ENCODE data around the gene ZMIZ2.
"Not testable (repeated sequence)": the region's sequence is repeated elsewhere in the genome, so short reads cannot be mapped to it uniquely, and the experiment has no call there.

ZMIZ2 gene

DNA sequence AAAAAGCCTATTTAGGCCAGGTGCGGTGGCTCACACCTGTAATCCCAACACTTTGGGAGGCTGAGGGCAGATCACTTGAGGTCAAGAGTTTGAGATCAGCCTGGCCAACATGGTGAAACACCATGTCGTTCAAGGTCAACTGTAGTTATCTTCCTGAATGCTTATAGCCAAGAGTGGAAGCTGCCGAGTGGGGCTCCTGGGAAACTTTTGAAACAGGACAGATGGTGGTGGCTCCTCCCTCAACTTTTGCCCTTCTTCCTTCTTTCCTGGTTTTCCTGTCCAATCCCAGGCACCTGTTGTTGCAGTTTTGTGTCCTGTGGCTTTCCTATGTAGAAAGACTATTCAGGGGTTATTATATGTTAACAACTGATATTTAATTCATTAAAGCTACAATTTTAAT, 39.1 kb downstream of the ZMIZ2 start:
- no peak for TF ChIP-seq ZNF274 (IDR thresholded peaks at IDR 0.05; ENCODE audit: low read depth, low read length)
- no peak overlapping the region for H3K4me3 ChIP-seq (ENCODE audit: low read length)

DNA sequence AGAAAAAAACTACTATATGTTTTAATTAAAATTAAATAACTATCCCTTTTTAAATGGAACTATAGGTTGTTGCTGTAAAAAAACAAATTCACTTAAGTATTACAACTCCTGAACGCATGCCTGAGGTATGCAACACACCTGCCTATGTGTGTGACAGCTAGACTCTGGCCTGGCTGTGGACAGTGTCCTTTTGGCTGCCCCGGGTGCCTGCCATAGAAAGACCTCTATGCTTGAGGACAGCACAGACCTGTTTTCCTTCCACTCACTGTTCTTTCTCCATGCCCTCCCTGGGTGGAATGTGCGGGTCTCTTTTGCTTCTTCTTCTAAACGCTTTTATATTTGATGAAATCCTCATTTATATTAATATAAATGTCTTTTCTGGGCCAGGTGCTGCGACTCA, 41.3 kb downstream of the ZMIZ2 start:
- no peak overlapping the region for H3K4me3 ChIP-seq (ENCODE audit: low read length)
- no peak for TF ChIP-seq ZNF274 (IDR thresholded peaks at IDR 0.05; ENCODE audit: low read depth, low read length)

DNA sequence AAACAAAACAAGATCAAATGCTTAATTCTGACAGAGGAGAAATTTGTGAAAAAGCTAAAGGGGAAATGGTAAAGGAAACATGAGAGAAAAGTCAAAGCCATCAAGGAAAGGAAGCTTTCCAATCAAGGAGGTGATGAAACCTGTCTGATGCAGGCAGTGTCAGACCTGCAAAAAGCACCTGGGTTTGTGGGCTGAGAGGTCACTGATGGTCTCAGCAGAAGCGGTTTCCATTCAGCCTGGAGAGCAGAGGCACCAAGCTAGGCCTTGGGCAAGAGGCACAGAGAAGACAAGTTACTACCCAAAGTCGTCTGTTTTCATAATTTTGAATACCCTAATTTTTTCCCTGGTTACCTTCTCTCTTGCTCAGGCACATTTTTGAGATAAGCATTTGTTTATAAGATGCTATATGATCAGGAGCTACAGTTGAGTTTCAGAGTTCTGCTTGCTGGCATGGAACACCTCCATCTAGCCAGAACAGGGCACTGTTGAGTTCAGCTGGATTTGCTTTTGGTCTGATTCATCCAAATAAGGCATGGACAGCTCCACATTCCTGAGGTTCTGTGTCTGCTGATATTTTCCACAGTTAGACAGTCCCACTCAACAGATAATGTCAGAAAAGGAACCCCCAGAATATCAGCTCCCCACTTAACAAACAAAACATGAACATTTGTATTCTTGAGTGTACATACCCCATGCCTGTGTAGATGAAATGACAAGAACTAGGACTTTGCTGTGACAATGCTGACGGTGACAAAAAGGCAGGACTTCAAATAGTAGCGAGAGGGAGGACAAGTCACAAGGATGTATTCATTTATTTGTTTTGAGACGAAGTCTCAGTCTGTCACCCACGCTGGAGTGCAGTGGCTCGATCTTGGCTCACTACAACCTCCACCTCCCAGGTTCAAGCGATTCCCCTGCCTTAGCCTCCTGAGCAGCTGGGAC, 42.9 kb downstream of the ZMIZ2 start:
- TF ChIP-seq ZNF274 (IDR thresholded peaks at IDR 0.05; ENCODE audit: low read depth, low read length) = no peak
- H3K4me3 ChIP-seq (ENCODE audit: low read length) = no peak overlapping the region

DNA sequence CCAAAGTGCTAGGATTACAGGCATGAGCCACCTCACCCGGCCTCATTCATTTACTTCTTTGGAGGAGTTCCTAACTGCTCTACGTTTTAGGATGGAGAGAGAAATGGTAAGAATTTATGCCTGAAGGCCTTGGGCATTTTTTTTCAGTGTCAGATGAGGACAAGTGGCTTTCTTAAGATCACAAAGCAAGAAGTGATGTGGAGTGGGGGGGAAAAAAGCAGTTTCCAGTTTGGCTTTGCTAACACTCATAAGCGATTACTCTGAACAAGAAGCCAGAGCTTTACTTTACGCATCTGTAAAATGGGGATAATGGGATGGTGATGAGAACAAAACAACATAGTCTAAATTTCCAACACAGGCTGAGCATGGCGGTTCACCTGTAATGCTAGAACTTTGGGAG, 45.3 kb downstream of the ZMIZ2 start:
- no peak for TF ChIP-seq ZNF274 (IDR thresholded peaks at IDR 0.05; ENCODE audit: low read depth, low read length)
- H3K4me3 ChIP-seq (ENCODE audit: low read length) = no peak overlapping the region

DNA sequence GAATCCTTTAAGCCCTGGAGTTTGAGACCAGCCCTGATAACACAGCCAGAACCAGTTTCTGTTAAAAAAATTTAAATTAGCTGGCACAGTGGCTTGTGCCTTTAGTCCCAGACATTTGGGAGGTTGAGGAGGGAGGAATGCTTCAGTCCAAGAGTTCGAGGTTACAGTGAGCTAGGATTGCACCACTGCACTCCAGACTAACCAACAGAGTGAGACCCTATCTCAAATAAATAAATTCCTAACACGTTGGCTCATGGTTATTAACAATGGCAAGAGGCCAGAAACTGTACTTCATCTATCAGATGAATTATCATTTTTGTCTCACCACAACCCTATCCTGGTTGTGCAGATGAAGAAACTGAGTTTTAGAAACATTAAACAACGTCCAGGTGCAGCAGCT, 45.7 kb downstream of the ZMIZ2 start:
- no peak for TF ChIP-seq ZNF274 (IDR thresholded peaks at IDR 0.05; ENCODE audit: low read depth, low read length)
- H3K4me3 ChIP-seq (ENCODE audit: low read length) = no peak overlapping the region

DNA sequence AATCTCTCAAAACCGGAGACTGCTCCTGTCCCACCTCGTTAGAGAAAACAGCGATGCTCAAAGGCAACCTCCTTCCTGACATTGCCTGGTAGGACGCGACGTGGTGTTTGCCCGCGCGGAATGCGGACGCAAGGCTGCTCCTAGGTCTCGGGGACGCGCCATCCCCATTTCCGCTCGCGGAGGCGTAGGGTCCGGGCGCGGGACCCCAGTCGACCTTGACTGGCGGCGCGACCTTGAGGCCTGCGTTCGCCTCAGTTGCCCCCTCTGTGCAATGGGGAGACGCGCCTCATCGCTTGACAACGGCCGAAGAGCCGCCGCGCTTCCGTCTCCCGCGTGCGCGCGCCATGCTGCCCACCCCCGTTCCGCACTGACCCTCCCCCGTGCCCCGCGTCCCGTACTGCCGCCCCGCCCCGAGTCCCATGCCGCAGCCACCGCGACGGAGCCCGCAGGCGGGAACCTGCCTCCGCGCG, 47.4 kb downstream of the ZMIZ2 start:
- peak overlapping the region; percentile 98 for H3K4me3 ChIP-seq (ENCODE audit: low read length)
- TF ChIP-seq ZNF274 (IDR thresholded peaks at IDR 0.05; ENCODE audit: low read depth, low read length) = no peak

DNA sequence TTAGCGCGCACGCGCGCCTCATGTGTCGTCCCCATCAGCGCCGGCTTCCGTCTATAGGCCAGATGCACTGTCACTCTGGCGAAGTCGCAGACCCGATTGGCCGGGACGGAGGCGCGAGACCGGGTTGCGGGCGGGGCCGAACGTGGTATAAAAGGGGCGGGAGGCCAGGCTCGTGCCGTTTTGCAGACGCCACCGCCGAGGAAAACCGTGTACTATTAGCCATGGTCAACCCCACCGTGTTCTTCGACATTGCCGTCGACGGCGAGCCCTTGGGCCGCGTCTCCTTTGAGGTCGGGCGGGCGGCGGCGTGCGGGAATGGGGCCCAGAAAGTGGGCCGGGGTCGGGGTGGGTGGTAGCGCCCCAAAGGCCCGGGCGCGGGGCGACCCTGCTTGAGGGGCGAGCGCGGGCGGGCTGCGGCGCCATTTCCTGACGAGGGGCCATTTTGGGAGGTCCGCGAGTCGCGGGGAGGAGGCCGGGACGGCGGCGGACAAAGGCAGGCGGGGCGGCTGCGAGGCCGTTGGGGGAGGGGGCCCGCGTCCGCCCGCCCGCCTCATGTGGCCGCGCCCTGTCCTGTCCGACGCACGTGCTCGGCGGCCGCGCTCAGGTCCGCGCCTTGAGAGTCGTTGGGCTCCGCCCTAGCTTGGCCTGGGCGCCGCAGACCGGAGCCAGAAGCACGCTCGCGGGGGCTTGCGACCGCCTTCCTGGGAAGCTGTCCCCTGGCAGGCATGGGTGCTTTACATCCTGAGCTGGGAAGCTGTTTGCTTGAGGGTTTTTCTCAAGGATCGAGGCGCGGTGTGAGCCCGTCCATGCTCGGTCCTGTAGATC, 48.1 kb downstream of the ZMIZ2 start, which contains the start of gene PPIA:
Gene PPIA (plus strand): TSS at position 178 of the 825 bp plus-strand sequence. CDS start 44 bp downstream, at position 222.
- no peak for TF ChIP-seq ZNF274 (IDR thresholded peaks at IDR 0.05; ENCODE audit: low read depth, low read length)

DNA sequence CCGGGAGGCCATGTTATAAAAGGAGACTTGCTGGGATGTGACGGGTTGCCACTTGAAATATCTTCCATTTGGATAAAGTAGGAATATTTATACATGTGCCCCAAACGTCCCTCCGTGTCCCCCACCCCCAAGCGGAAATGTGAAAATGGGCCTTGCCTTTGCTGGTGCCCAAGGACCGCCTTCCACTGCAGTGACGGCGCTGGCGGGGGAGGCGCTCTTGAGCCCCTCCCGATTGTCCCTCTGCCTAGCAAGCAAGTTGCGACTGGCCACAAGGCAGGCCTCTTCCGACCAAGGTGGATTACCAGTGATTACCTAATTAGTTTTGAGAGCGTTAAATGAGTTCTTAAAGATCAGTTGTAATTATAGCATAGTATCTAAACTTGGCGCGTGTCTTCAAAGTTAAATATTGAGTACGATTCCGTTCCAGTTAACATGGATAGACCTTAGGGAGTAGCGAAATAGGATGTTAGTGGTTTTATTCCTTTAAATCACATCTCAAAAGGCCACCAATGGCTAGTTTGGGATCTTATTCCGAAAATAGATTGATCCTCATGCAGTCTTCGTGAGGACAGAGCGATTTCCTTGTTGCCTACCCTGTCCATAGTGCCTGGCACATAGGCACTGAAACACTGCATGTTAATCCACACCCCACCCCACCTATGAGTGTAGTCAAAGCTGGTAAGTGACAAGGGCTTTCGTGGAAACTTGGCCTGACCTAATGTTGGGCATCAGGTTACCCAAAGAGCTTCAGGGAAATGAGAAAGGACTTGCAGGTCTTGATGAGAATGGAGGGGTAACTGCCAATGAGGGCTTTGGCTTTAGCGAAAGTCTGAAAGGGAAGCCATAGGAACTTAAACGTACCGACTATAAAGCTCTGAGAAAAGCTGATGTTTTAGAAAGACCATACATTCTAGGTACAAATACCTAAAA, 48.9 kb downstream of the ZMIZ2 start:
- H3K4me3 ChIP-seq (ENCODE audit: low read length) = peak overlapping the region; percentile 94
- no peak for TF ChIP-seq ZNF274 (IDR thresholded peaks at IDR 0.05; ENCODE audit: low read depth, low read length)

More for the DNA sequence above, 48.1 kb downstream of the ZMIZ2 start, which contains the start of gene PPIA:
- peak within 1 kb of the TSS; percentile 98 for H3K4me3 ChIP-seq (ENCODE audit: low read length)

DNA sequence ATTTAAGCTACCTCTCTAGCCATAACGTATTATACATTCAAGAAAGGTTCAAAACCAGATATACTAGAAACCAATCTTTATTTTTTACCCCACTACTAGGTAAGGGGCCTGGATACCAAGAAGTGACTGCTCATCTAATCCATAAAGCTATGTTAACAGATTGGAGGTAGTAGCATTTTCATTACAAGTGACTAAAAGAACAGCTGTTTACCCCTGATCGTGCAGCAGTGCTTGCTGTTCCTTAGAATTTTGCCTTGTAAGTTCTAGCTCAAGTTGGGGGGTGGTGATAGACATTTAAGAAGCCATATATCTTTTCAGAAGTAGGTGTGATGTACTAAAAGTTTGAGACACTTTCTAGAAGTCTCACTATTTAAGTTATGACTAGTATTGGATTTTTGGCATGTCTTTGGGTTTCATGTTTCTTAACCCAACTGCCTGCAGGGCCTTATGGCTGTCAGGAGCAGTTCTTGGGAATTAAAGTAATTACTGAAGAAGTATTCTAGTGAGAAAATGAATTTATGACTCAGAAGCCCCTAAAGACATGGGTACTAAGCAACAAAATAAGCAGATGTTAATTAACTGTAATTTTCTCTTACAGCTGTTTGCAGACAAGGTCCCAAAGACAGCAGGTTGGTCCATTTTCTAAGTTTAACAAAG, 50.1 kb downstream of the ZMIZ2 start:
- peak overlapping the region; percentile 94; the same call in 1 of the 2 replicates for H3K4me3 ChIP-seq (ENCODE audit: low read length)
- TF ChIP-seq ZNF274 (IDR thresholded peaks at IDR 0.05; ENCODE audit: low read depth, low read length) = no peak

DNA sequence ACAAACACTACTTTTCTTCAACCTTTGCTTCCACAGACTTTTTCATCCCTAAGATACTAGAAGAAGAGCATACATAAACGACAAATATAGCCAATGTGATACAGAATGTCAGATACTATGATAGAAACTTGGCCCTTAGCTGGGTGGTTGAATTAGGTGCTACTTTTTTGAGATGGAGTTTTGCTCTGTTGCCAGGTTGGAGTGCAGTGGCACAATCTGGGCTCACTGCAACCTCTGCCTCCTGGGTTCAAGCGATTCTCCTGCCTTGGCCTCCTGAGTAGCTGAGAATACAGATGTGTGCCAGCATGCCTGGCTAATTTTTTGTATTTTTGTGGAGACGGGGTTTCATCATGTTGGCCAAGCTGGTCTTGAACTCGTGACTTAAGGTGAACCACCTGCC, 51.3 kb downstream of the ZMIZ2 start:
- TF ChIP-seq ZNF274 (IDR thresholded peaks at IDR 0.05; ENCODE audit: low read depth, low read length) = no peak
- no peak overlapping the region for H3K4me3 ChIP-seq (ENCODE audit: low read length)

DNA sequence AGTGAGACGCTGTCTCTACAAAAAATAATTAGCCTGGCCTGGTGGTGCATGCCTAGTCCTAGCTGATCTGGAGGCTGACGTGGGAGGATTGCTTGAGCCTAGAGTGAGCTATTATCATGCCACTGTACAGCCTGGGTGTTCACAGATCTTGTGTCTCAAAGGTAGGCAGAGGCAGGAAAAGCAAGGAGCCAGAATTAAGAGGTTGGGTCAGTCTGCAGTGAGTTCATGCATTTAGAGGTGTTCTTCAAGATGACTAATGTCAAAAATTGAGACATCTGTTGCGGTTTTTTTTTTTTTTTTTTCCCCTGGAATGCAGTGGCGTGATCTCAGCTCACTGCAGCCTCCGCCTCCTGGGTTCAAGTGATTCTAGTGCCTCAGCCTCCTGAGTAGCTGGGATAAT, 53.2 kb downstream of the ZMIZ2 start:
- H3K4me3 ChIP-seq (ENCODE audit: low read length) = no peak overlapping the region
- TF ChIP-seq ZNF274 (IDR thresholded peaks at IDR 0.05; ENCODE audit: low read depth, low read length) = no peak

DNA sequence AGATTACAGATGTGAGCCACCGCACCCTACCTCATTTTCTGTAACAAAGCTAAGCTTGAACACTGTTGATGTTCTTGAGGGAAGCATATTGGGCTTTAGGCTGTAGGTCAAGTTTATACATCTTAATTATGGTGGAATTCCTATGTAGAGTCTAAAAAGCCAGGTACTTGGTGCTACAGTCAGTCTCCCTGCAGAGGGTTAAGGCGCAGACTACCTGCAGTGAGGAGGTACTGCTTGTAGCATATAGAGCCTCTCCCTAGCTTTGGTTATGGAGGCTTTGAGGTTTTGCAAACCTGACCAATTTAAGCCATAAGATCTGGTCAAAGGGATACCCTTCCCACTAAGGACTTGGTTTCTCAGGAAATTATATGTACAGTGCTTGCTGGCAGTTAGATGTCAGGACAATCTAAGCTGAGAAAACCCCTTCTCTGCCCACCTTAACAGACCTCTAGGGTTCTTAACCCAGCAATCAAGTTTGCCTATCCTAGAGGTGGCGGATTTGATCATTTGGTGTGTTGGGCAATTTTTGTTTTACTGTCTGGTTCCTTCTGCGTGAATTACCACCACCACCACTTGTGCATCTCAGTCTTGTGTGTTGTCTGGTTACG, 53.9 kb downstream of the ZMIZ2 start:
- no peak for TF ChIP-seq ZNF274 (IDR thresholded peaks at IDR 0.05; ENCODE audit: low read depth, low read length)
- no peak overlapping the region for H3K4me3 ChIP-seq (ENCODE audit: low read length)

DNA sequence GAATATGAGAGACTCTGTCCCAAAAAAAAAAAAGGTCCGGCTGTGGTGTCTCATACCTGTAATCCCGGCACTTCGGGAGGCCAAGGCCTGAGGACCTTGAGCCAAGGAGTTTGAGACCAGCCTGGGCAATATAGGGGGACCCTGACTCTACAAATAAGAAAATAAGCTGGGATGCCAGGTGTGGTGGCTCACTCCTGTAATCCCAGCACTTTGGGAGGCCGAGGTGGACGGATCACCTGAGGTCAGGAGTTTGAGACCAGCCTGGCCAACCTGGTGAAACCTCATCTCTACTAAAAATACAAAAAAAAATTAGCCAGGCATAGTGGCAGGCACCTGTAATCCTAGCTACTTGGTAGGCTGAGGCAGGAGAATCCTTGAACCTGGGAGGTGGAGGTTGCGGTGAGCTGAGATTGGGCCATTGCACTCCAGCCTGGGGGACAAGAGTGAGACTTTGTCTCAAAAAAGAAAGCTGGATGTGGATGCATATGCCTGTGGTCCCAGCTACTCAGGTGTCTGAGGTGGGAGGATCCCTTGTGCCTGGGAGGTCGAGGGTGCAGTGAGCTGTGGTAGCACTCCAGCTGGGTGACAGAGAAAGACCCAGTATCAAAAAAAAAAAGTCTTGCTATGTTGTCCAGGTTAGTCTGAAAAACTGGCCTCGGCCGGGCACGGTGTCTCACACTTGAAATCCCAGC, 55.3 kb downstream of the ZMIZ2 start:
- not testable (repeated sequence) for H3K4me3 ChIP-seq (ENCODE audit: low read length)

All from GM08714 (cell line).